HCT116 (cell line): ENCODE data around the gene GPR34. TPM values are rescaled to one million over a fixed set of nuclear protein-coding genes. Genes with fewer than 3 reads are reported as not detected.

Experiments
- ATAC-seq: fragments of 200-7000 bp; cut with Tn5 transposase; 2 replicates; pipeline ENCODE4 v1.9.1; 2020; ENCODE audit warnings: mild to moderate bottlenecking, moderate library complexity
- BruUV-seq: library from RNA; stranded (reverse); fragments of 400-500 nt; replicated peaks from 2 replicates; lab custom pipeline; 2021; lab: Mats Ljungman, UMichigan
- CTCF ChIA-PET: fragments of 300-600 bp; sonication (Branson Sonifier 250); formaldehyde crosslinking; loops from one replicate; lab custom pipeline; 2021; ENCODE audit warnings: antibody characterized with exemption; lab: Charles Lee
- POLR2A ChIA-PET: fragments of 300-600, 350-600 bp; sonication (Branson Sonifier 250); formaldehyde crosslinking; loops from one replicate; lab custom pipeline; 2021; ENCODE audit warnings: antibody characterized with exemption; lab: Charles Lee
- RAD21 ChIA-PET, 2 experiments: fragments of 300-600 bp; sonication (Branson Sonifier 250); formaldehyde crosslinking; loops; one replicate each; lab custom pipeline; 2023; ENCODE audit warnings: low total read pairs in 2 of 2; ENCODE audit not compliant: uncharacterized antibody in 2 of 2, unreplicated experiment in 2 of 2, low non-redundant PET in 1 of 2; lab: Charles Lee
- DNase-seq: peaks from one replicate; pipeline ENCODE4 v3.0.0-alpha.2; 2010; ENCODE audit warnings: low read depth, low spot score
- H2AFZ ChIP-seq: fragments of 200-600 bp; shearing (Covaris generic), sonication (generic); 2 replicates; pipeline ENCODE4 v1.6.1; 2017; ENCODE audit warnings: low read depth, mixed run types, mixed read lengths, antibody characterized with exemption, low read length; ENCODE audit not compliant: poor library complexity, severe bottlenecking
- H3K27ac ChIP-seq: 2 replicates; pipeline ENCODE4 v1.5.1; 2012; ENCODE audit warnings: low read depth, low read length
- H3K27me3 ChIP-seq: fragments of 200-600 bp; sonication (generic); 2 replicates; pipeline ENCODE4 v1.6.1; 2016; ENCODE audit warnings: mixed run types, low read length, mixed read lengths; ENCODE audit not compliant: insufficient read depth
- H3K36me3 ChIP-seq, 2 experiments: fragments of 200-500 bp in 1 of 2; fragments of 200-600 bp in 1 of 2; sonication (Bioruptor generic) in 1 of 2; sonication (generic) in 1 of 2; 2 replicates each; pipeline versions ENCODE4 v1.5.1 to v1.6.1; 2014 to 2016; ENCODE audit warnings: low read length in 2 of 2, inconsistent platforms in 1 of 2, mixed read lengths in 1 of 2, mixed run types in 1 of 2; ENCODE audit not compliant: insufficient read depth in 2 of 2, control insufficient read depth in 1 of 2
- H3K4me1 ChIP-seq, 2 experiments: fragments of 200-600 bp in 1 of 2; sonication (generic) in 1 of 2; 2 replicates each; pipeline versions ENCODE4 v1.5.1 to v1.6.1; 2012 to 2017; ENCODE audit warnings: low read length in 2 of 2, inconsistent platforms in 1 of 2, mild to moderate bottlenecking in 1 of 2, mixed read lengths in 1 of 2, mixed run types in 1 of 2, moderate library complexity in 1 of 2; ENCODE audit not compliant: insufficient read depth in 2 of 2, control insufficient read depth in 1 of 2
- H3K4me2 ChIP-seq: fragments of 200-600 bp; sonication (generic); 2 replicates; pipeline ENCODE4 v1.6.1; 2017; ENCODE audit warnings: mixed run types, low read length, mixed read lengths
- H3K4me3 ChIP-seq, 2 experiments: fragments of 200-600 bp in 1 of 2; sonication (generic) in 1 of 2; replicated peaks in 1 of 2; 2 replicates each; pipeline ENCODE4 v1.5.1; 2011 to 2016; ENCODE audit warnings: low read length in 2 of 2, control low read depth in 1 of 2, low read depth in 1 of 2, mild to moderate bottlenecking in 1 of 2, mixed read lengths in 1 of 2, mixed run types in 1 of 2
- H3K79me2 ChIP-seq: fragments of 200-600 bp; sonication (generic); 2 replicates; pipeline ENCODE4 v1.6.1; 2017; ENCODE audit warnings: mild to moderate bottlenecking, mixed run types, low read length, moderate library complexity, mixed read lengths; ENCODE audit not compliant: insufficient read depth
- H3K9ac ChIP-seq: fragments of 200-600 bp; sonication (generic); 2 replicates; pipeline ENCODE4 v1.6.1; 2016; ENCODE audit warnings: low read length, mixed read lengths
- H3K9me2 ChIP-seq: fragments of 200-600 bp; sonication (generic), shearing (Covaris generic); 2 replicates; pipeline ENCODE4 v1.6.1; 2017; ENCODE audit warnings: mixed run types, mild to moderate bottlenecking, moderate library complexity; ENCODE audit not compliant: insufficient read depth
- H3K9me3 ChIP-seq, 2 experiments: fragments of 200-500 bp in 1 of 2; fragments of 200-600 bp in 1 of 2; sonication (Bioruptor generic) in 1 of 2; sonication (generic) in 1 of 2; 2 replicates each; pipeline ENCODE4 v1.6.1; 2014 to 2017; ENCODE audit warnings: low read length in 2 of 2, mixed read lengths in 2 of 2, inconsistent platforms in 1 of 2, low read depth in 1 of 2, mild to moderate bottlenecking in 1 of 2, mixed run types in 1 of 2, moderate library complexity in 1 of 2; ENCODE audit not compliant: control insufficient read depth in 1 of 2, insufficient read depth in 1 of 2
- H4K20me1 ChIP-seq: fragments of 200-600 bp; sonication (generic), shearing (Covaris generic); 2 replicates; pipeline ENCODE4 v1.6.1; 2017; ENCODE audit warnings: mixed run types, mild to moderate bottlenecking, moderate library complexity; ENCODE audit not compliant: insufficient read depth
- EGR1 ChIP-seq: IDR thresholded peaks from 2 replicates; pipeline ENCODE4 v1.6.1; 2012; ENCODE audit warnings: low read depth
- ELF1 ChIP-seq: IDR thresholded peaks from 2 replicates; pipeline ENCODE4 v1.6.1; 2012; ENCODE audit warnings: low read depth, borderline replicate concordance
- EZH2 ChIP-seq: fragments of 200-600 bp; sonication (generic); IDR thresholded peaks from 2 replicates; pipeline ENCODE4 v1.6.1; 2017; ENCODE audit warnings: antibody characterized with exemption, mixed run types
- EZH2phosphoT487 ChIP-seq: fragments of 200-600 bp; IDR thresholded peaks from 2 replicates; pipeline ENCODE4 v1.6.1; 2018; ENCODE audit warnings: antibody characterized with exemption, borderline replicate concordance
- FOSL1 ChIP-seq: IDR thresholded peaks from 2 replicates; pipeline ENCODE4 v1.6.1; 2012; ENCODE audit warnings: low read depth
- JUND ChIP-seq: IDR thresholded peaks from 2 replicates; pipeline ENCODE4 v1.6.1; 2012
- POLR2A ChIP-seq: IDR thresholded peaks from 2 replicates; pipeline ENCODE4 v1.7.0; 2011; ENCODE audit warnings: borderline replicate concordance; ENCODE audit not compliant: insufficient read depth, insufficient read length; ENCODE audit errors: extremely low read depth
- POLR2AphosphoS5 ChIP-seq: IDR thresholded peaks from 2 replicates; pipeline ENCODE4 v1.6.1; 2011; ENCODE audit warnings: mild to moderate bottlenecking, low read depth, low read length, moderate library complexity
- RAD21 ChIP-seq: IDR thresholded peaks from 2 replicates; pipeline ENCODE4 v1.6.1; 2012; ENCODE audit warnings: low read depth, mild to moderate bottlenecking
- SIN3A ChIP-seq: IDR thresholded peaks from 2 replicates; pipeline ENCODE4 v1.6.1; 2012; ENCODE audit warnings: low read depth
- SP1 ChIP-seq: IDR thresholded peaks from 2 replicates; pipeline ENCODE4 v1.6.1; 2012; ENCODE audit warnings: low read depth
- SRF ChIP-seq: IDR thresholded peaks from 2 replicates; pipeline ENCODE4 v1.6.1; 2012; ENCODE audit warnings: low read depth
- YY1 ChIP-seq: IDR thresholded peaks from 2 replicates; pipeline ENCODE4 v1.6.1; 2011; ENCODE audit warnings: low read length, low read depth, moderate library complexity, mild to moderate bottlenecking; ENCODE audit not compliant: insufficient replicate concordance; ENCODE audit errors: extremely low read depth
- ZNF274 ChIP-seq: fragments of 200-500 bp; sonication (Bioruptor generic); IDR thresholded peaks from 2 replicates; pipeline ENCODE4 v1.6.1; 2014; ENCODE audit warnings: mild to moderate bottlenecking, low read depth, low read length, inconsistent platforms
- intact Hi-C: fragments of 100-400 bp; cut with micrococcal nuclease; formaldehyde crosslinking; loops from 2 replicates; pipeline ENCODE4 v1.10.0; 2022
- total RNA-seq: library from RNA; stranded (reverse); gene quantifications from one replicate; pipeline ENCODE4 v1.2.1, GENCODE V29; 2021; ENCODE audit not compliant: unreplicated experiment
- TF ChIP-seq, protein P1 (sequence below): IDR thresholded peaks from 2 replicates; pipeline ENCODE4 v1.6.1; 2011; ENCODE audit warnings: mild to moderate bottlenecking, low read length, moderate library complexity; ENCODE audit not compliant: insufficient replicate concordance; ENCODE audit errors: extremely low read depth
- TF ChIP-seq, protein P2 (sequence below): IDR thresholded peaks from 2 replicates; pipeline ENCODE4 v1.6.1; 2012

Gene GPR34
- total RNA-seq, 1 experiment from 2014 or later = not detected

DNA sequence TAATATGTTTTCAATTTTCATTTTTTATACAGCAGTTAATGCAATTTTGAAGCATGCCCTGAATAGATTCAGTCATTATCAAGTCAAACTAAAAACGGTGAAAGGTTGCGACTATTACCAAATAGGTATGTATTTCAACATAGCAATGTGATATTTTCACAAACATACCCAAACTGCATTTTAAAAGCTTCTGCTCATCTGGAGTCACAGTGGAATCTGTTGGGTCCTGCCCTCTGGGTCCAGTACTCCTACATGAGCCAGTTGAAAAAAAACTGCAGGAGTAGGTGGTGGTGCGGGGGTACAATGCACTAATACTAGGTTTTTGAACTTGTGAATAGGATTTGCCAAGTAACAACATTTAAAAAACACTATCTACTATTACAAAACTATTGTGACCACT, 938 bp downstream of the GPR34 start (continued):
- TF ChIP-seq, protein P1, sequence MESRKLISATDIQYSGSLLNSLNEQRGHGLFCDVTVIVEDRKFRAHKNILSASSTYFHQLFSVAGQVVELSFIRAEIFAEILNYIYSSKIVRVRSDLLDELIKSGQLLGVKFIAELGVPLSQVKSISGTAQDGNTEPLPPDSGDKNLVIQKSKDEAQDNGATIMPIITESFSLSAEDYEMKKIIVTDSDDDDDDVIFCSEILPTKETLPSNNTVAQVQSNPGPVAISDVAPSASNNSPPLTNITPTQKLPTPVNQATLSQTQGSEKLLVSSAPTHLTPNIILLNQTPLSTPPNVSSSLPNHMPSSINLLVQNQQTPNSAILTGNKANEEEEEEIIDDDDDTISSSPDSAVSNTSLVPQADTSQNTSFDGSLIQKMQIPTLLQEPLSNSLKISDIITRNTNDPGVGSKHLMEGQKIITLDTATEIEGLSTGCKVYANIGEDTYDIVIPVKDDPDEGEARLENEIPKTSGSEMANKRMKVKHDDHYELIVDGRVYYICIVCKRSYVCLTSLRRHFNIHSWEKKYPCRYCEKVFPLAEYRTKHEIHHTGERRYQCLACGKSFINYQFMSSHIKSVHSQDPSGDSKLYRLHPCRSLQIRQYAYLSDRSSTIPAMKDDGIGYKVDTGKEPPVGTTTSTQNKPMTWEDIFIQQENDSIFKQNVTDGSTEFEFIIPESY = no peak
- TF ChIP-seq RAD21 = no peak
- no peak for TF ChIP-seq POLR2AphosphoS5
- TF ChIP-seq JUND = no peak
- TF ChIP-seq SRF = no peak
- no peak for TF ChIP-seq ZNF274
- TF ChIP-seq SP1 = no peak
- no peak for TF ChIP-seq ELF1
- TF ChIP-seq, protein P2, sequence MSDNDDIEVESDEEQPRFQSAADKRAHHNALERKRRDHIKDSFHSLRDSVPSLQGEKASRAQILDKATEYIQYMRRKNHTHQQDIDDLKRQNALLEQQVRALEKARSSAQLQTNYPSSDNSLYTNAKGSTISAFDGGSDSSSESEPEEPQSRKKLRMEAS = no peak
- no peak for TF ChIP-seq EGR1
- no peak for TF ChIP-seq EZH2phosphoT487
- TF ChIP-seq SIN3A = no peak

DNA sequence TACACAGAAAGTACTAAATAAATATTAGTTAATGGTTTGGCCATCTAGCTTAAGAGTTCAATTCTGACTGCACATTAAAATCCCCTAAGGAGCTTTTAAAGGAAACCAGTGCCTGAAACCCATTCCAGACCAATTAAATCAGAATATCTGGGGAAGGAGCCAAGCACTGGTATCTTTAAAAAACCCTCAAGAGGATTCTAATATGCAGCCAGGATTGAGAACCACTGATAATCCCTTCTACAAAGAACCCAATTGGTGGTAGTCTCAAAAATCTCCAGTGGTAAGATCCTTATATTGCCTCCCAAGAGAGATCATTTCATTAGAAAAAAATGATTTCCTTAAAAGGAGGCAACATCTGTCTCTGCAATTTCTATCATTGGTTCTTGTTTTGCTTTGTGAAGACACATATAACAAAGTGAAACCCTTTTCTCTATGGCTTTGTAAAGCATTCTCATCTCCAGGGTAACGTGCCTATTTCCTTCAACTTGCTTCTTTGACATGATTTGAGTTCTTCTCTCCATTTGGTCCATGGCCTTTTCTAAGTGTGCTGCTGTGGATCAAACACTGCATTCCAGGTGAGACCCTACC, 3.5 kb downstream of the GPR34 start:
- BruUV-seq = no TSS peak
- H3K9ac ChIP-seq = no peak overlapping the region

More for the DNA sequence above, 3.5 kb downstream of the GPR34 start:
- no peak overlapping the region for H2AFZ ChIP-seq
- TF ChIP-seq EGR1 = no peak
- no peak for TF ChIP-seq RAD21
- no peak for TF ChIP-seq SP1
- TF ChIP-seq FOSL1 = no peak
- TF ChIP-seq ELF1 = no peak
- TF ChIP-seq EZH2 = no peak
- no peak for TF ChIP-seq YY1
- TF ChIP-seq ZNF274 = no peak
- no peak for TF ChIP-seq POLR2A
- TF ChIP-seq, all 23 proteins: peak for 0
- intact Hi-C loops = no loop called here
- DNase-seq (no peak), ATAC-seq (no peak)
- Histone ChIP-seq H3K79me2 (no peaks in the 10 kb centered on the region), H3K27me3 (no peaks in the 10 kb centered on the region), H3K9me3 (no peaks in the 10 kb centered on the region), H3K9me2 (no peaks in the 10 kb centered on the region), H3K4me3 (no peak overlapping the region), H3K4me2 (no peak overlapping the region), H4K20me1 (no peaks in the 10 kb centered on the region), H3K4me1 (no peaks in the 10 kb centered on the region), H3K27ac (no peak overlapping the region), H3K36me3 (no peaks in the 10 kb centered on the region)
- POLR2A ChIA-PET = no interaction called here
- CTCF ChIA-PET = no interaction called here
- RAD21 ChIA-PET = no interaction called here
